ENCODE data around the gene KLK1.
A peak's percentile ranks its signal among the peaks of the same experiment; 100 is the strongest.
"Not testable (repeated sequence)": the region's sequence is repeated elsewhere in the genome, so short reads cannot be mapped to it uniquely, and the experiment has no call there.

Gene KLK1

GRCh38 chr19:50812474-50812873 is 11.1 kb downstream of the KLK1 start:
- no peak for DNase-seq

GRCh38 chr19:50811622-50812238 is 11.9 kb downstream of the KLK1 start:
- not testable (repeated sequence) for DNase-seq

- DNase-seq, result no peak
Measured at GRCh38 chr19:50808856-50809255, 14.7 kb downstream of the KLK1 start.

- peak; percentile 99 for DNase-seq
Measured at GRCh38 chr19:50804420-50805272, 18.9 kb downstream of the KLK1 start.

- peak; percentile 54 for DNase-seq
Measured at GRCh38 chr19:50803633-50804419, 19.8 kb downstream of the KLK1 start.

GRCh38 chr19:50801107-50801506 is 22.5 kb downstream of the KLK1 start:
- no peak for DNase-seq

GRCh38 chr19:50799547-50799851 is 24.1 kb downstream of the KLK1 start:
- no peak for DNase-seq

- no peak for DNase-seq
Measured at GRCh38 chr19:50798659-50799546, 24.7 kb downstream of the KLK1 start.

GRCh38 chr19:50797781-50798658 is 25.6 kb downstream of the KLK1 start:
- no peak for DNase-seq

- DNase-seq, result no peak
Measured at GRCh38 chr19:50797429-50797780, 26.2 kb downstream of the KLK1 start.

- no peak for DNase-seq
Measured at GRCh38 chr19:50796634-50797428, 26.8 kb downstream of the KLK1 start.

- no peak for DNase-seq
Measured at GRCh38 chr19:50796128-50796633, 27.4 kb downstream of the KLK1 start.

GRCh38 chr19:50795664-50796073 is 27.9 kb downstream of the KLK1 start:
- no peak for DNase-seq

- DNase-seq, result no peak
Measured at GRCh38 chr19:50794876-50795663, 28.5 kb downstream of the KLK1 start.

GRCh38 chr19:50794074-50794875 is 29.3 kb downstream of the KLK1 start:
- DNase-seq, result peak; percentile 56

- no peak for DNase-seq
Measured at GRCh38 chr19:50793558-50794065, 30.0 kb downstream of the KLK1 start.

- no peak for DNase-seq
Measured at GRCh38 chr19:50792272-50793250, 31.0 kb downstream of the KLK1 start.
